H1 (cell line): ENCODE data around the gene OXA1L. TPM values are rescaled to one million over a fixed set of nuclear protein-coding genes. Genes with fewer than 3 reads are reported as not detected.

Source experiments
- CTCF ChIA-PET: fragments of 300-600 bp; sonication (Branson Sonifier 250); formaldehyde crosslinking; loops from one replicate; lab custom pipeline; 2021; ENCODE audit not compliant: partially characterized antibody; lab: Charles Lee
- POLR2A ChIA-PET: fragments of 300-600 bp; sonication (Branson Sonifier 250); formaldehyde crosslinking; loops from one replicate; lab custom pipeline; 2021; ENCODE audit warnings: inconsistent platforms; ENCODE audit not compliant: partially characterized antibody; lab: Charles Lee
- DNase-seq, 2 experiments: peaks; one replicate each; pipeline versions ENCODE4 v3.0.0 to v3.0.0-alpha.2; 2010 to 2022; ENCODE audit warnings: low spot score in 2 of 2, low read depth in 1 of 2, mixed read lengths in 1 of 2
- FAIRE-seq: peaks from 2 replicates; lab custom pipeline; 2011; peaks lifted over from hg19 to GRCh38; lab: Jason Lieb, UNC
- H2AFZ ChIP-seq: 2 replicates; pipeline ENCODE4 v1.8.1; 2012; ENCODE audit warnings: low read length, inconsistent platforms
- H2AK5ac ChIP-seq: 2 replicates; pipeline ENCODE4 v1.6.1; 2013; ENCODE audit warnings: low read depth, low read length
- H2BK120ac ChIP-seq: replicated peaks from 2 replicates; pipeline ENCODE3; 2013; ENCODE audit warnings: low read depth, low read length, inconsistent platforms
- H2BK12ac ChIP-seq: 2 replicates; pipeline ENCODE4 v1.6.1; 2013; ENCODE audit warnings: low read depth, low read length
- H2BK15ac ChIP-seq: 2 replicates; pipeline ENCODE4 v1.6.1; 2013; ENCODE audit warnings: low read length
- H2BK20ac ChIP-seq: 2 replicates; pipeline ENCODE4 v1.6.1; 2013; ENCODE audit warnings: low read length
- H2BK5ac ChIP-seq: 2 replicates; pipeline ENCODE4 v1.6.1; 2013; ENCODE audit warnings: low read depth, low read length
- H3K14ac ChIP-seq: 2 replicates; pipeline ENCODE4 v1.6.1; 2013; ENCODE audit warnings: inconsistent platforms; ENCODE audit not compliant: insufficient read length
- H3K18ac ChIP-seq: 2 replicates; pipeline ENCODE4 v1.6.1; 2013; ENCODE audit warnings: low read length; ENCODE audit errors: extremely low read depth
- H3K23ac ChIP-seq: 2 replicates; pipeline ENCODE4 v1.6.1; 2013; ENCODE audit warnings: inconsistent platforms; ENCODE audit not compliant: insufficient read length
- H3K23me2 ChIP-seq: 2 replicates; pipeline ENCODE4 v1.6.1; 2013; ENCODE audit warnings: low read depth, low read length
- H3K27ac ChIP-seq: 2 replicates; pipeline ENCODE4 v1.6.1; 2011; ENCODE audit warnings: low read depth, low read length, inconsistent platforms
- H3K27me3 ChIP-seq, 4 experiments: replicated peaks in 1 of 4; 1 replicate in 1 of 4; 2 replicates in 3 of 4; pipeline versions ENCODE4 v1.6.1 to v1.8.1; 2011 to 2013; ENCODE audit warnings: low read length in 3 of 4, mild to moderate bottlenecking in 3 of 4, inconsistent platforms in 2 of 4, mixed read lengths in 2 of 4, moderate library complexity in 1 of 4; ENCODE audit not compliant: control insufficient read depth in 3 of 4, insufficient read depth in 3 of 4; ENCODE audit errors: extremely low read depth in 1 of 4
- H3K36me3 ChIP-seq, 4 experiments: 2 replicates each; pipeline versions ENCODE4 v1.6.1 to v1.8.1; 2011 to 2013; ENCODE audit warnings: mild to moderate bottlenecking in 4 of 4, low read length in 3 of 4, moderate library complexity in 2 of 4, control low read depth in 1 of 4, inconsistent platforms in 1 of 4; ENCODE audit not compliant: insufficient read depth in 4 of 4, control insufficient read depth in 2 of 4
- H3K4ac ChIP-seq: replicated peaks from 2 replicates; pipeline ENCODE3; 2013; ENCODE audit warnings: low read length, low read depth, mixed read lengths, inconsistent platforms; ENCODE audit not compliant: insufficient read length
- H3K4me1 ChIP-seq, 4 experiments: replicated peaks in 1 of 4; 1 replicate in 1 of 4; 2 replicates in 3 of 4; pipeline versions ENCODE4 v1.6.1 to v1.8.1; 2011 to 2013; ENCODE audit warnings: low read length in 3 of 4, inconsistent platforms in 2 of 4, mixed read lengths in 1 of 4; ENCODE audit not compliant: insufficient read depth in 4 of 4, control insufficient read depth in 3 of 4
- H3K4me2 ChIP-seq, 2 experiments: 2 replicates each; pipeline versions ENCODE4 v1.6.1 to v1.8.1; 2011 to 2013; ENCODE audit warnings: low read depth in 2 of 2, low read length in 2 of 2, control low read depth in 1 of 2, inconsistent platforms in 1 of 2, mild to moderate bottlenecking in 1 of 2; ENCODE audit not compliant: insufficient read depth in 1 of 2
- H3K4me3 ChIP-seq, 4 experiments: fragments of 200-600, 300-600 bp in 1 of 4; sonication (generic), shearing (Covaris generic), sonication (Bioruptor Twin) in 1 of 4; 2 replicates each; pipeline versions ENCODE4 v1.5.1 to v1.8.1; 2011 to 2016; ENCODE audit warnings: low read length in 4 of 4, low read depth in 3 of 4, control low read depth in 2 of 4, inconsistent platforms in 2 of 4, mild to moderate bottlenecking in 2 of 4, mixed read lengths in 1 of 4, moderate library complexity in 1 of 4; ENCODE audit not compliant: insufficient read depth in 2 of 4; ENCODE audit errors: extremely low read depth in 1 of 4
- H3K56ac ChIP-seq: replicated peaks from 2 replicates; pipeline ENCODE3; 2013; ENCODE audit warnings: low read depth, mild to moderate bottlenecking, mixed read lengths, low read length, inconsistent platforms; ENCODE audit not compliant: insufficient read length
- H3K79me1 ChIP-seq: 2 replicates; pipeline ENCODE4 v1.6.1; 2013; ENCODE audit warnings: low read depth, low read length, control low read depth
- H3K79me2 ChIP-seq, 2 experiments: 2 replicates each; pipeline versions ENCODE4 v1.6.1 to v1.8.1; 2012 to 2013; ENCODE audit warnings: low read length in 2 of 2, mild to moderate bottlenecking in 2 of 2, inconsistent platforms in 1 of 2; ENCODE audit not compliant: insufficient read depth in 2 of 2, control insufficient read depth in 1 of 2
- H3K9ac ChIP-seq, 4 experiments: replicated peaks in 1 of 4; 1 replicate in 1 of 4; 2 replicates in 3 of 4; pipeline versions ENCODE4 v1.6.1 to v1.8.1; 2011 to 2013; ENCODE audit warnings: low read depth in 3 of 4, low read length in 3 of 4, control low read depth in 2 of 4, mild to moderate bottlenecking in 2 of 4, moderate library complexity in 2 of 4, inconsistent platforms in 1 of 4; ENCODE audit errors: extremely low read depth in 1 of 4
- H3K9me3 ChIP-seq, 2 experiments: 2 replicates each; pipeline versions ENCODE4 v1.6.1 to v1.8.1; 2012 to 2013; ENCODE audit warnings: mild to moderate bottlenecking in 2 of 2, moderate library complexity in 2 of 2, control low read depth in 1 of 2, inconsistent platforms in 1 of 2, low read depth in 1 of 2, low read length in 1 of 2, mixed read lengths in 1 of 2; ENCODE audit not compliant: insufficient read depth in 2 of 2
- H4K20me1 ChIP-seq, 2 experiments: replicated peaks in 1 of 2; 2 replicates each; pipeline versions ENCODE3 to v1.8.1; 2011 to 2013; ENCODE audit warnings: inconsistent platforms in 2 of 2, low read length in 2 of 2, mild to moderate bottlenecking in 1 of 2; ENCODE audit not compliant: insufficient read depth in 2 of 2, control insufficient read depth in 1 of 2
- H4K5ac ChIP-seq: 2 replicates; pipeline ENCODE4 v1.6.1; 2013; ENCODE audit warnings: low read length, low read depth, mixed read lengths, inconsistent platforms; ENCODE audit not compliant: insufficient read length
- H4K8ac ChIP-seq: 2 replicates; pipeline ENCODE4 v1.8.0; 2013; ENCODE audit warnings: mild to moderate bottlenecking, moderate library complexity, low read length, inconsistent platforms; ENCODE audit not compliant: insufficient read depth; ENCODE audit errors: extremely low read depth
- H4K91ac ChIP-seq: replicated peaks from 2 replicates; pipeline ENCODE3; 2013; ENCODE audit warnings: low read length, mixed read lengths, inconsistent platforms; ENCODE audit not compliant: insufficient read length
- BACH1 ChIP-seq: IDR thresholded peaks from 2 replicates; pipeline ENCODE4 v1.6.1; 2012; ENCODE audit warnings: low read length, improper control_type of control experiment
- CEBPB ChIP-seq: IDR thresholded peaks from 2 replicates; pipeline ENCODE4 v1.6.1; 2012; ENCODE audit warnings: low read depth, low read length
- CTBP2 ChIP-seq: IDR thresholded peaks from 2 replicates; pipeline ENCODE4 v1.7.0; 2011; ENCODE audit warnings: borderline replicate concordance, mild to moderate bottlenecking, moderate library complexity, mixed read lengths, low read length; ENCODE audit not compliant: insufficient read depth, insufficient read length
- E2F6 ChIP-seq: IDR thresholded peaks from 2 replicates; pipeline ENCODE4 v1.6.1; 2012; ENCODE audit warnings: inconsistent platforms
- GTF2F1 ChIP-seq: IDR thresholded peaks from 2 replicates; pipeline ENCODE4 v1.6.1; 2012; ENCODE audit warnings: low read depth, low read length, improper control_type of control experiment, borderline replicate concordance
- HDAC6 ChIP-seq: IDR thresholded peaks from one replicate; pipeline ENCODE4 v1.7.1; 2012; ENCODE audit warnings: low read depth, mild to moderate bottlenecking, inconsistent platforms, low read length, moderate library complexity
- JUN ChIP-seq: IDR thresholded peaks from 2 replicates; pipeline ENCODE4 v1.6.1; 2011; ENCODE audit warnings: low read depth, mild to moderate bottlenecking, improper control_type of control experiment, low read length
- MAX ChIP-seq: IDR thresholded peaks from 2 replicates; pipeline ENCODE4 v1.6.1; 2012; ENCODE audit warnings: inconsistent platforms
- RFX5 ChIP-seq: IDR thresholded peaks from 2 replicates; pipeline ENCODE4 v1.6.1; 2011; ENCODE audit warnings: low read depth, low read length, improper control_type of control experiment, borderline replicate concordance
- TAF7 ChIP-seq: optimal IDR thresholded peaks from 2 replicates; pipeline ENCODE3; 2011; ENCODE audit warnings: low read depth, mild to moderate bottlenecking, inconsistent platforms, low read length, moderate library complexity, borderline replicate concordance
- TCF12 ChIP-seq: IDR thresholded peaks from 2 replicates; pipeline ENCODE4 v1.6.1; 2011; ENCODE audit warnings: low read depth, mild to moderate bottlenecking, low read length
- ZNF274 ChIP-seq: IDR thresholded peaks from 2 replicates; pipeline ENCODE4 v1.7.0; 2012; ENCODE audit warnings: low read length, borderline replicate concordance; ENCODE audit errors: extremely low read depth
- WGBS, 2 experiments: shearing (Covaris generic) in 1 of 2; methylation state at CpG; one replicate each; pipeline versions ENCODE4 v1.1.6 to v1.1.7; 2013 to 2015; ENCODE audit warnings: low lambda C conversion rate in 2 of 2, mixed read lengths in 2 of 2, inconsistent platforms in 1 of 2, low coverage in 1 of 2, missing lambda C conversion rate in 1 of 2; ENCODE audit not compliant: insufficient replicate concordance in 2 of 2, insufficient coverage in 1 of 2, insufficient read length in 1 of 2; ENCODE audit errors: extremely low coverage in 1 of 2, missing lambda C conversion rate in 1 of 2; 5-methylcytosine and 5-hydroxymethylcytosine counted together
- polyA plus RNA-seq, 7 experiments: library from polyadenylated mRNA; depleted of rRNA in 3 of 7; stranded (reverse) in 5 of 7; unstranded in 2 of 7; fragments of >200 nt in 5 of 7; fragments of 200-250 nt in 2 of 7; gene quantifications; 1 replicate in 5 of 7; 2 replicates in 1 of 7; 4 replicates in 1 of 7; pipeline versions ENCODE4 v1.2.1 to v1.2.3, GENCODE V29; 2011 to 2013; ENCODE audit warnings: missing spikeins in 2 of 7, mixed read lengths in 2 of 7
- total RNA-seq: library from RNA; stranded (reverse); fragmentation: NEBNext Ultra II Directional; extraction: Animal tissue kit (Norgen Biotek cat#: 25700); gene quantifications from 2 replicates; pipeline ENCODE4 v1.2.1, GENCODE V29; 2021
- TF ChIP-seq, protein P1 (sequence below): IDR thresholded peaks from 2 replicates; pipeline ENCODE4 v1.6.1; 2011; ENCODE audit warnings: low read depth, mild to moderate bottlenecking, low read length; ENCODE audit not compliant: insufficient read depth

The OXA1L gene
- total and polyA plus RNA-seq, 2 of the 8 experiments (the other 6 are each of a cell fraction or from before 2014, with no cell fraction given): 125 to 199 TPM

DNA sequence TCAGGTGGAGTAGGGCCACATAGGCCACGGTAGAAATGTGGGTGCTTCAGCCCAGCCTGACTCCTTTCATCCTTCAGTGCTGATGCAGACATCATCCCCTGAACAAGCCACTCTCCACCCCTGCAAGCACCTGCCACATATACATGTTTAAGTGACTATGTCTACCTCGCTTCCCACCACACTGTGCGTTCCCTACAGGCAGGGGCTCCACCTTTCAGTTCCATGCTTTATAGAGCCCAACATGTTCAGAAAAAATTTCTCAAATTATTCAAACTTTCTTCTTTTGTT is 37.1 kb downstream of the OXA1L start:
- Histone ChIP-seq H3K4me3 (no peak overlapping the region), H3K9me3 (no peaks in the 10 kb centered on the region)
- 100% methylated on average over 3 of the region's 3 CpGs; no CpG with 5 or more reads in 1 of the 2 experiments for WGBS, 2 experiments
- TF ChIP-seq TCF12: no peak
- TF ChIP-seq HDAC6: no peak
- no peak for TF ChIP-seq RFX5
- TF ChIP-seq CTBP2: no peak
- TF ChIP-seq CEBPB: no peak
- TF ChIP-seq TAF7: no peak
- TF ChIP-seq GTF2F1: no peak
- no peak for TF ChIP-seq E2F6
- TF ChIP-seq, protein P1, sequence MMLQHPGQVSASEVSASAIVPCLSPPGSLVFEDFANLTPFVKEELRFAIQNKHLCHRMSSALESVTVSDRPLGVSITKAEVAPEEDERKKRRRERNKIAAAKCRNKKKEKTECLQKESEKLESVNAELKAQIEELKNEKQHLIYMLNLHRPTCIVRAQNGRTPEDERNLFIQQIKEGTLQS: no peak
- no peak for TF ChIP-seq ZNF274
- TF ChIP-seq JUN: no peak
- no peak for TF ChIP-seq BACH1
- TF ChIP-seq MAX: no peak

More for the DNA sequence above, 37.1 kb downstream of the OXA1L start:
- H3K36me3 ChIP-seq: no peaks in the 10 kb centered on the region
- POLR2A ChIA-PET: interaction anchor here (0.6 to 1.5 kb wide), 3 partner anchors 18 to 86 kb away, joined by 3 to 5 read pairs (median 4); no protein-coding TSS in a partner anchor
- no peaks in the 10 kb centered on the region for H3K79me1 ChIP-seq
- no peak overlapping the region for H2AK5ac ChIP-seq
- no peak overlapping the region for H3K23ac ChIP-seq
- H2AFZ ChIP-seq: no peak overlapping the region
- no peak for FAIRE-seq
- no peak overlapping the region for H3K56ac ChIP-seq
- CTCF ChIA-PET: interaction anchor here (0.7 to 53.1 kb wide), 4 partner anchors 10 to 272 kb away, joined by 3 to 1562 read pairs (median 21); partner anchors contain the start of genes LRP10, MMP14 and REM2
- no peaks in the 10 kb centered on the region for H4K20me1 ChIP-seq
- H3K79me2 ChIP-seq: no peaks in the 10 kb centered on the region
- H4K91ac ChIP-seq: no peak overlapping the region
- no peak overlapping the region for H3K18ac ChIP-seq
- H3K14ac ChIP-seq: no peak overlapping the region
- DNase-seq: no peak
- 0 out of 7 replicates have a peak, but pooled peaks cover 0 to 2% (median 0%) of the 10 kb centered on the region in 4 experiments for H3K4me1 ChIP-seq
- no peak overlapping the region for H2BK5ac ChIP-seq
- no peak overlapping the region for H3K9ac ChIP-seq
- no peak overlapping the region for H4K5ac ChIP-seq
- no peak overlapping the region for H2BK120ac ChIP-seq
- H3K4ac ChIP-seq: no peak overlapping the region
- no peak overlapping the region for H3K27ac ChIP-seq
- H3K4me2 ChIP-seq: no peak overlapping the region
- H2BK12ac ChIP-seq: no peak overlapping the region
- no peak overlapping the region for H4K8ac ChIP-seq
- H3K23me2 ChIP-seq: no peaks in the 10 kb centered on the region
- H2BK20ac ChIP-seq: no peak overlapping the region
- no peaks in the 10 kb centered on the region for H3K27me3 ChIP-seq
- H2BK15ac ChIP-seq: no peak overlapping the region
